Left lung (tissue), 14 donors: Measurements from ENCODE around the gene POLE3. TPM values are rescaled to one million over a fixed set of nuclear protein-coding genes. Genes with fewer than 3 reads are reported as not detected.

ENCODE experiments used
- ATAC-seq: fragments of 200-7000 bp; cut with Tn5 transposase; one replicate; pipeline ENCODE4 v1.9.1; 2020; ENCODE audit warnings: moderate library complexity
- DNase-seq, 4 donors: peaks; one replicate each; pipeline ENCODE4 v3.0.0-alpha.2; 2013 to 2020
- H3K27ac ChIP-seq, 2 donors: fragments of 200-600 bp; sonication (generic) in 1 of 2; one replicate each; pipeline versions ENCODE4 v1.5.0 to v1.8.0; 2020 to 2021
- H3K27me3 ChIP-seq, 2 donors: fragments of 200-600 bp; sonication (generic) in 1 of 2; one replicate each; pipeline versions ENCODE4 v1.5.0 to v1.8.0; 2020 to 2021
- H3K36me3 ChIP-seq, 2 donors: fragments of 200-600 bp; sonication (generic) in 1 of 2; one replicate each; pipeline versions ENCODE4 v1.5.0 to v1.8.0; 2020 to 2021
- H3K4me1 ChIP-seq, 2 donors: fragments of 200-600 bp; one replicate each; pipeline ENCODE4 v1.8.0; 2021
- H3K4me3 ChIP-seq, 2 donors: fragments of 200-600 bp; sonication (generic) in 1 of 2; one replicate each; pipeline versions ENCODE4 v1.5.0 to v1.8.0; 2020 to 2021; ENCODE audit warnings: mild to moderate bottlenecking in 1 of 2
- H3K9me3 ChIP-seq, 2 donors: fragments of 200-600 bp; sonication (generic) in 1 of 2; one replicate each; pipeline versions ENCODE4 v1.5.0 to v1.8.0; 2020 to 2021
- intact Hi-C, 2 donors: fragments of 100-400 bp; cut with DNase I; formaldehyde crosslinking; loops; one replicate each; pipeline versions ENCODE4 v1.11.2 to v1.14.2; 2022
- long read RNA-seq, 12 donors: library from polyadenylated mRNA in 2 of 12; unstranded in 2 of 12; transcript quantifications; one replicate each; pipeline ENCODE4 v2.0.0 and lab custom pipeline, GENCODE V29; 2019 to 2026
- polyA plus RNA-seq, 6 donors: library from polyadenylated mRNA; unstranded; fragments of 120-200 nt; gene quantifications; one replicate each; pipeline ENCODE4 v1.2.1, GENCODE V29; 2013; ENCODE audit not compliant: insufficient read length in 6 of 6
- total RNA-seq, 2 donors: library from RNA; stranded (reverse); fragmentation: NEBNext Ultra II Directional; extraction: Animal tissue kit (Norgen Biotek cat#: 25700); gene quantifications; one replicate each; pipeline ENCODE4 v1.2.1, GENCODE V29; 2021
- TF ChIP-seq, protein P1 (sequence below), 2 donors: fragments of 200-600 bp; sonication (generic) in 1 of 2; IDR thresholded peaks; one replicate each; pipeline versions ENCODE4 v1.5.0 to v1.8.0; 2021; ENCODE audit warnings: antibody characterized with exemption in 2 of 2
- donor health status: DM: no; HTN: yes; CAD: no.
- donor health status: DM: no; HTN: no; CAD: no.

Gene POLE3, protein sequence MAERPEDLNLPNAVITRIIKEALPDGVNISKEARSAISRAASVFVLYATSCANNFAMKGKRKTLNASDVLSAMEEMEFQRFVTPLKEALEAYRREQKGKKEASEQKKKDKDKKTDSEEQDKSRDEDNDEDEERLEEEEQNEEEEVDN
- total RNA-seq (10 to 100 TPM; 24.1 to 43.3 TPM), polyA plus RNA-seq (10 to 100 TPM; 58.7 to 69.0 (median 66.4) TPM)
- long read RNA-seq, donor 1, transcript POLE3-201 (4 exons, 2,109 nt) = major isoform, 28 of 30 reads
- long read RNA-seq, donor 1, partial matches to known transcripts = 0 of 30 reads
- long read RNA-seq, donor 1, other reads (novel, unspliced or antisense) = 0 of 30 reads
- long read RNA-seq, donor 2, transcript POLE3-201 (4 exons, 2,109 nt) = major isoform, 41 of 45 reads
- long read RNA-seq, donor 2, partial matches to known transcripts = 0 of 45 reads
- long read RNA-seq, donor 2, other reads (novel, unspliced or antisense) = 0 of 45 reads
- long read RNA-seq, donor 3, transcript POLE3-201 (4 exons, 2,109 nt) = major isoform, 35 of 37 reads
- long read RNA-seq, donor 3, partial matches to known transcripts = 0 of 37 reads
- long read RNA-seq, donor 3, other reads (novel, unspliced or antisense) = 0 of 37 reads
- long read RNA-seq, donor 4, transcript POLE3-201 (4 exons, 2,109 nt) = major isoform, 19 of 21 reads
- long read RNA-seq, donor 4, partial matches to known transcripts = 2 of 21 reads
- long read RNA-seq, donor 4, other reads (novel, unspliced or antisense) = 0 of 21 reads
- long read RNA-seq, donor 5, transcript POLE3-201 (4 exons, 2,109 nt) = major isoform, 28 of 68 reads
- long read RNA-seq, donor 5, partial matches to known transcripts = 38 of 68 reads
- long read RNA-seq, donor 5, other reads (novel, unspliced or antisense) = 0 of 68 reads
- long read RNA-seq, donor 6, transcript POLE3-201 (4 exons, 2,109 nt) = major isoform, 38 of 42 reads
- long read RNA-seq, donor 6, partial matches to known transcripts = 0 of 42 reads
- long read RNA-seq, donor 6, other reads (novel, unspliced or antisense) = 0 of 42 reads
- long read RNA-seq, donor 7, transcript POLE3-201 (4 exons, 2,109 nt) = major isoform, 17 of 17 reads
- long read RNA-seq, donor 7, partial matches to known transcripts = 0 of 17 reads
- long read RNA-seq, donor 7, other reads (novel, unspliced or antisense) = 0 of 17 reads
- long read RNA-seq, donor 8, transcript POLE3-201 (4 exons, 2,109 nt) = major isoform, 22 of 24 reads
- long read RNA-seq, donor 8, partial matches to known transcripts = 0 of 24 reads
- long read RNA-seq, donor 8, other reads (novel, unspliced or antisense) = 0 of 24 reads
- long read RNA-seq, donor 9, partial matches to known transcripts = 0 of 2 reads
- long read RNA-seq, donor 9, other reads (novel, unspliced or antisense) = 0 of 2 reads
- long read RNA-seq, donor 10, transcript POLE3-201 (4 exons, 2,109 nt) = major isoform, 31 of 33 reads
- long read RNA-seq, donor 10, partial matches to known transcripts = 0 of 33 reads
- long read RNA-seq, donor 10, other reads (novel, unspliced or antisense) = 1 of 33 reads
- long read RNA-seq, donor 11, transcript POLE3-201 (4 exons, 2,109 nt) = major isoform, 21 of 24 reads
- long read RNA-seq, donor 11, partial matches to known transcripts = 0 of 24 reads
- long read RNA-seq, donor 11, other reads (novel, unspliced or antisense) = 0 of 24 reads
- long read RNA-seq, donor 12, transcript POLE3-201 (4 exons, 2,109 nt) = major isoform, 19 of 21 reads
- long read RNA-seq, donor 12, partial matches to known transcripts = 0 of 21 reads
- long read RNA-seq, donor 12, other reads (novel, unspliced or antisense) = 0 of 21 reads

DNA sequence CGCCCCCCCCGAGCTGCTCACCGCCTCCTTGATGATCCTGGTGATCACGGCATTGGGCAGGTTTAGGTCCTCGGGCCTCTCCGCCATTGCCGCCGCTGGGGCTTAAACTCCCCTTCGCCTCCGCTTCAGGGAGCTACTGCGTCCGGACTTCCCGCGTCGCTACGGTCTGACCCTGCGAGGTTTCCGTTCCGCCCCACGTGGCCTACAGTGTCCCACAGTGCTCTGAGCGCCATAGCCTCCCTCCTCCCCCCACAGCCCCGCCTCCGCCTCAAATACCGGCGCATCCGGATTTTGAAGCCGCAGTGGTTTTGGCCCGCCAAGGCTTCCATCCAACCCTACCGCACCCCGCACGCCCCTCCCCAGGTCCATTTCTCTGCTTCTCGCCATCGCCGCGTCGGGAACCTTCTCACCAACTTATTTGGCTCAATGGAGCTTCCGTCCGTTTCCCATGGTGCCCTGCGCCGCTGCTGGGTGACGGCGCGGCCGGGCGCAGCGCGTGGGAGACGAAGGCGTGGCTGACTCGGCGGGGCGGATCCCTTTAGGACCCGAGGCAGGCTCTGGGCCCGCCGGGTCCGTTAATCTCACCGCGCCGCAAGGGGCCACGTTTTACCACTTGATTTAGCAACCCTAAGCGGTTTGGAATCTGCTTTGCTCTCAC lies at the start of gene POLE3, which contains the start of gene C9orf43:
POLE3 (minus strand) TSS at position 469 of the 658 bp plus-strand sequence; CDS start at position 87, 382 bp downstream.
C9orf43 (plus strand) TSS at position 541 of the 658 bp plus-strand sequence. CDS start 2,747 bp downstream, outside the sequence.
- Histone ChIP-seq H3K36me3 (peaks cover 0 to 21% of the 10 kb centered on the region in 2 donors), H3K4me3 (peak within 1 kb of the TSS; percentile 84 to 92), H3K27ac (peak within 1 kb of the TSS; percentile 90 to 92), H3K9me3 (no peaks in the 10 kb centered on the region), H3K4me1 (peaks cover 10 to 37% of the 10 kb centered on the region in 2 donors), H3K27me3 (no peaks in the 10 kb centered on the region)
- peak; percentile 98 for ATAC-seq
- peak; percentile 95 to 98 (median 97) for DNase-seq
- intact Hi-C loops = no loop called here
- TF ChIP-seq, protein P1, sequence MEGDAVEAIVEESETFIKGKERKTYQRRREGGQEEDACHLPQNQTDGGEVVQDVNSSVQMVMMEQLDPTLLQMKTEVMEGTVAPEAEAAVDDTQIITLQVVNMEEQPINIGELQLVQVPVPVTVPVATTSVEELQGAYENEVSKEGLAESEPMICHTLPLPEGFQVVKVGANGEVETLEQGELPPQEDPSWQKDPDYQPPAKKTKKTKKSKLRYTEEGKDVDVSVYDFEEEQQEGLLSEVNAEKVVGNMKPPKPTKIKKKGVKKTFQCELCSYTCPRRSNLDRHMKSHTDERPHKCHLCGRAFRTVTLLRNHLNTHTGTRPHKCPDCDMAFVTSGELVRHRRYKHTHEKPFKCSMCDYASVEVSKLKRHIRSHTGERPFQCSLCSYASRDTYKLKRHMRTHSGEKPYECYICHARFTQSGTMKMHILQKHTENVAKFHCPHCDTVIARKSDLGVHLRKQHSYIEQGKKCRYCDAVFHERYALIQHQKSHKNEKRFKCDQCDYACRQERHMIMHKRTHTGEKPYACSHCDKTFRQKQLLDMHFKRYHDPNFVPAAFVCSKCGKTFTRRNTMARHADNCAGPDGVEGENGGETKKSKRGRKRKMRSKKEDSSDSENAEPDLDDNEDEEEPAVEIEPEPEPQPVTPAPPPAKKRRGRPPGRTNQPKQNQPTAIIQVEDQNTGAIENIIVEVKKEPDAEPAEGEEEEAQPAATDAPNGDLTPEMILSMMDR (IDR thresholded peaks at IDR 0.05) = no peak

DNA sequence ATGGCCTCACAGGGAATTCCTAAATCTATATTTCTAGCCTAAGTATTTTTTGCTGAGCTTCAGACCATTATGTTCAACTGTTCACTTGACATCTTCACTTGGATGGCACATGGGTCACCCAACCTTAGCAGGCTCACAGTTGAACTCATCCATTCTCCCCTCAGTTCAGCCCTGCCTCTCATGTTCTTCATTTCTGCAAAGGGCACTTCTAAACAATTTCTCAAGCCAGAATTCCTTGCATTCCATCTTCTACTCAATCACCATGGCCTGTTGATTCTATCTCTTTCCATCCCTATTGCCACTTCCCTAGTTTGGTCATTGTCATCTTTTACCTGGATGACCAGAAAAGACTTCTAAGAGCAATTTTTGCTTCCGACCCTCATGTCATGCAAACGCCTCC lies 45.8 kb upstream of the POLE3 start:
- intact Hi-C loops = no loop called here
- DNase-seq = no peak
- TF ChIP-seq, protein P1 (IDR thresholded peaks at IDR 0.05) = no peak
- Histone ChIP-seq H3K9me3 (no peaks in the 10 kb centered on the region), H3K27me3 (no peaks in the 10 kb centered on the region), H3K4me3 (no peak overlapping the region), H3K27ac (peak overlapping the region; percentile 77 to 90), H3K36me3 (no peaks in the 10 kb centered on the region), H3K4me1 (peaks cover 13 to 18% of the 10 kb centered on the region in 2 donors)
- peak; percentile 59 for ATAC-seq

DNA sequence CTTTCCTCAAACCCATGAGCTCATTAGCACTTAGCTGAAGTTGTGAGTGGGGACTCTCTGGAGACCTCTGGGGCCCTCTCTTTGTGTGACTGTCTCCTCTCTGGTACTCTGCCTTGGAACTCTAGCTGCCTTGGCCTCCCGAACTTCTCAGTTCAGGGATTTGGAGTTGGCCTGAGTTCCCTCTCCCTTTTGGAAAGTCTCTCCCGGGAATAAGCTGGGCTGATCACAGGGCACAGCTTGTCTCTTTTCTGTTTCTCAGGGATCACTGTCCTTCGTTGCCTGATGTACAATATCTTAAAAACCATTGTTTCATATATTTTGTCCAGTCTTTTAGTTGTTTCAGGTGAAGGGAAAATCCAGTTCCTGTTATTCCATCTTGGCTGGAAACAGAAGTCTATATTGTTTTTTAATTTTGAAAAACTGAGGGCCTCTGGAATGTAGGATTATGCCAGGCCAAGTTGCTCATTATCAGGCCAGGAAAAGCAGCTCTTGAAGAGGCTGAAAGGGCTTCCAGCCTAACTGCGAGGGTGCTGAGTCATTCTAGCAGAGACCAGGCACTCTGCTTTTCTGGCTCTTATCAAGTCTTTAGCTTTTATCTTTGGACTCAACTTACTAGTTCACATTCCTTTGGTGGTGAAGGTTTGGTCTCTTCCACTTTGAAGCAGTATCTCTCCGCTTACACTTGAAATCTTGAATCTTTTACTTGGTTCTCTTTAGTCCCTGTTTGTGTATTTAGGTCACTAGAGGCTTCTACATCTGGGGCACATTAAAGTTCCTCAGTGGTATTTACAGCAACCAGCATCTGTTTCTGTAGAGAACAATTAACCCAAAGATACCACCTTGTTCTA lies 44.7 kb upstream of the POLE3 start:
- peak overlapping the region; percentile 77 to 90 for H3K27ac ChIP-seq
- no peaks in the 10 kb centered on the region for H3K9me3 ChIP-seq
- H3K4me3 ChIP-seq = no peak overlapping the region
- no peaks in the 10 kb centered on the region for H3K36me3 ChIP-seq
- H3K4me1 ChIP-seq = peaks cover 13 to 18% of the 10 kb centered on the region in 2 donors
- ATAC-seq = peak; percentile 94
- peak in 3 of 4 donors; percentile 28 to 71 (median 57) for DNase-seq
- H3K27me3 ChIP-seq = no peaks in the 10 kb centered on the region
- intact Hi-C loops = no loop called here
- TF ChIP-seq, protein P1 (IDR thresholded peaks at IDR 0.05) = no peak
